Amniotic stem cell (primary cell): Measurements from ENCODE around the gene VWA1.
"Not testable (repeated sequence)": the region's sequence is repeated elsewhere in the genome, so short reads cannot be mapped to it uniquely, and the experiment has no call there.

Experiments used
- DNase-seq: peaks from one replicate; lab custom pipeline; 2025; lab: John Stamatoyannopoulos, UW

Gene VWA1

GRCh38 chr1:1437033-1437903 is 1.8 kb downstream of the VWA1 start:
- no peak for DNase-seq

GRCh38 chr1:1437904-1438376 is 2.5 kb downstream of the VWA1 start:
- no peak for DNase-seq

GRCh38 chr1:1438531-1439381 is 3.3 kb downstream of the VWA1 start:
- DNase-seq, result no peak

GRCh38 chr1:1439546-1440261 is 4.2 kb downstream of the VWA1 start:
- no peak for DNase-seq

- DNase-seq, result no peak
These were observed 4.9 kb downstream of the VWA1 start for GRCh38 chr1:1440262-1441001.

- no peak for DNase-seq
These were observed 5.8 kb downstream of the VWA1 start for GRCh38 chr1:1441002-1441888.

GRCh38 chr1:1442069-1442770 is 6.7 kb downstream of the VWA1 start:
- no peak for DNase-seq

- DNase-seq, result not testable (repeated sequence)
These were observed 11.1 kb downstream of the VWA1 start for GRCh38 chr1:1446631-1447030.

- no peak for DNase-seq
These were observed 13.7 kb downstream of the VWA1 start, which contains the start of gene ATAD3C for GRCh38 chr1:1449099-1449739. Gene ATAD3C (plus strand): TSS chr1:1449689. CDS start chr1:1450684, 995 bp downstream.

GRCh38 chr1:1450616-1451015 is 15.1 kb downstream of the VWA1 start:
- not testable (repeated sequence) for DNase-seq

GRCh38 chr1:1451696-1452364 is 16.3 kb downstream of the VWA1 start:
- DNase-seq, result no peak

GRCh38 chr1:1452365-1452739 is 16.9 kb downstream of the VWA1 start:
- not testable (repeated sequence) for DNase-seq

- no peak for DNase-seq
These were observed 17.4 kb downstream of the VWA1 start for GRCh38 chr1:1452882-1453281.

GRCh38 chr1:1454286-1455056 is 19.0 kb downstream of the VWA1 start:
- DNase-seq, result not testable (repeated sequence)

GRCh38 chr1:1455366-1455884 is 19.9 kb downstream of the VWA1 start:
- DNase-seq, result no peak

GRCh38 chr1:1455934-1456333 is 20.4 kb downstream of the VWA1 start:
- not testable (repeated sequence) for DNase-seq

- DNase-seq, result not testable (repeated sequence)
These were observed 21.3 kb downstream of the VWA1 start for GRCh38 chr1:1456683-1457255.
